HL-60 (cell line): ENCODE measurements around the gene SLC45A2.

Source experiments
- DNase-seq, 2 experiments: peaks; one replicate each; pipeline ENCODE4 v3.0.0-alpha.2; 2010 to 2020; ENCODE audit warnings: low read depth in 1 of 2, low spot score in 1 of 2
- H3K27ac ChIP-seq: fragments of 250-450 bp; sonication (Bioruptor Pico); replicated peaks from 2 replicates; pipeline ENCODE4 v1.5.1; 2020; ENCODE audit warnings: mild to moderate bottlenecking, moderate library complexity
- H3K27me3 ChIP-seq: fragments of 250-450 bp; sonication (Bioruptor Pico); 2 replicates; pipeline ENCODE4 v1.5.1; 2021; ENCODE audit warnings: mild to moderate bottlenecking, moderate library complexity; ENCODE audit not compliant: insufficient read depth, poor library complexity, severe bottlenecking
- H3K4me3 ChIP-seq: replicated peaks from 2 replicates; pipeline ENCODE4 v1.5.1; 2011; ENCODE audit warnings: mild to moderate bottlenecking, control low read depth, low read length; ENCODE audit not compliant: insufficient read depth
- GABPA ChIP-seq: IDR thresholded peaks from 2 replicates; pipeline ENCODE4 v1.6.1; 2012; ENCODE audit warnings: low read depth
- POLR2AphosphoS5 ChIP-seq: IDR thresholded peaks from 2 replicates; pipeline ENCODE4 v1.6.1; 2012; ENCODE audit warnings: low read depth
- SPI1 ChIP-seq: IDR thresholded peaks from 2 replicates; pipeline ENCODE4 v1.6.1; 2012; ENCODE audit warnings: low read depth, mild to moderate bottlenecking, borderline replicate concordance
- TF ChIP-seq, protein P1 (sequence below): IDR thresholded peaks from 2 replicates; pipeline ENCODE4 v1.6.1; 2012; ENCODE audit warnings: low read depth; ENCODE audit not compliant: insufficient replicate concordance
- TF ChIP-seq, protein P2 (sequence below): IDR thresholded peaks from one replicate; pipeline ENCODE4 v1.5.1; 2011; ENCODE audit warnings: low read length, control low read depth, inconsistent platforms; ENCODE audit not compliant: insufficient read depth

SLC45A2 gene

DNA sequence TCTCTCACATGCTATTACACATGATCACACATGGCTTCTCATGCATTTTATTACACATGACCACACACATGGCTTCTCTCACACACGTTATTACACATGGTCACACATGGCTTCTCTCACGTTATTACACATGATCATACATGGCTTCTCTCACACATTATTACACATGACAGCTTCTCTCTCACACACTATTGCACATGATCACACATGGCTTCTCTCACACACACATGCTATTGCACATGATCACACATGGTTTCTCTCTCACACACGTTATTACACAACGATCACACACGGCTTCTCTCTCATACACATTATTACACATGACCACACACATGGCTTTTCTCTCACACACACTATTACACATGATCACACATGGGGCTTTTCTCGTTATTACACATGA is 954 bp upstream of the SLC45A2 start:
- H3K27ac ChIP-seq: no peak overlapping the region
- TF ChIP-seq, protein P1, sequence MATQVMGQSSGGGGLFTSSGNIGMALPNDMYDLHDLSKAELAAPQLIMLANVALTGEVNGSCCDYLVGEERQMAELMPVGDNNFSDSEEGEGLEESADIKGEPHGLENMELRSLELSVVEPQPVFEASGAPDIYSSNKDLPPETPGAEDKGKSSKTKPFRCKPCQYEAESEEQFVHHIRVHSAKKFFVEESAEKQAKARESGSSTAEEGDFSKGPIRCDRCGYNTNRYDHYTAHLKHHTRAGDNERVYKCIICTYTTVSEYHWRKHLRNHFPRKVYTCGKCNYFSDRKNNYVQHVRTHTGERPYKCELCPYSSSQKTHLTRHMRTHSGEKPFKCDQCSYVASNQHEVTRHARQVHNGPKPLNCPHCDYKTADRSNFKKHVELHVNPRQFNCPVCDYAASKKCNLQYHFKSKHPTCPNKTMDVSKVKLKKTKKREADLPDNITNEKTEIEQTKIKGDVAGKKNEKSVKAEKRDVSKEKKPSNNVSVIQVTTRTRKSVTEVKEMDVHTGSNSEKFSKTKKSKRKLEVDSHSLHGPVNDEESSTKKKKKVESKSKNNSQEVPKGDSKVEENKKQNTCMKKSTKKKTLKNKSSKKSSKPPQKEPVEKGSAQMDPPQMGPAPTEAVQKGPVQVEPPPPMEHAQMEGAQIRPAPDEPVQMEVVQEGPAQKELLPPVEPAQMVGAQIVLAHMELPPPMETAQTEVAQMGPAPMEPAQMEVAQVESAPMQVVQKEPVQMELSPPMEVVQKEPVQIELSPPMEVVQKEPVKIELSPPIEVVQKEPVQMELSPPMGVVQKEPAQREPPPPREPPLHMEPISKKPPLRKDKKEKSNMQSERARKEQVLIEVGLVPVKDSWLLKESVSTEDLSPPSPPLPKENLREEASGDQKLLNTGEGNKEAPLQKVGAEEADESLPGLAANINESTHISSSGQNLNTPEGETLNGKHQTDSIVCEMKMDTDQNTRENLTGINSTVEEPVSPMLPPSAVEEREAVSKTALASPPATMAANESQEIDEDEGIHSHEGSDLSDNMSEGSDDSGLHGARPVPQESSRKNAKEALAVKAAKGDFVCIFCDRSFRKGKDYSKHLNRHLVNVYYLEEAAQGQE: no peak
- TF ChIP-seq GABPA: no peak
- TF ChIP-seq POLR2AphosphoS5: no peak
- no peak for TF ChIP-seq SPI1
- TF ChIP-seq, protein P2, sequence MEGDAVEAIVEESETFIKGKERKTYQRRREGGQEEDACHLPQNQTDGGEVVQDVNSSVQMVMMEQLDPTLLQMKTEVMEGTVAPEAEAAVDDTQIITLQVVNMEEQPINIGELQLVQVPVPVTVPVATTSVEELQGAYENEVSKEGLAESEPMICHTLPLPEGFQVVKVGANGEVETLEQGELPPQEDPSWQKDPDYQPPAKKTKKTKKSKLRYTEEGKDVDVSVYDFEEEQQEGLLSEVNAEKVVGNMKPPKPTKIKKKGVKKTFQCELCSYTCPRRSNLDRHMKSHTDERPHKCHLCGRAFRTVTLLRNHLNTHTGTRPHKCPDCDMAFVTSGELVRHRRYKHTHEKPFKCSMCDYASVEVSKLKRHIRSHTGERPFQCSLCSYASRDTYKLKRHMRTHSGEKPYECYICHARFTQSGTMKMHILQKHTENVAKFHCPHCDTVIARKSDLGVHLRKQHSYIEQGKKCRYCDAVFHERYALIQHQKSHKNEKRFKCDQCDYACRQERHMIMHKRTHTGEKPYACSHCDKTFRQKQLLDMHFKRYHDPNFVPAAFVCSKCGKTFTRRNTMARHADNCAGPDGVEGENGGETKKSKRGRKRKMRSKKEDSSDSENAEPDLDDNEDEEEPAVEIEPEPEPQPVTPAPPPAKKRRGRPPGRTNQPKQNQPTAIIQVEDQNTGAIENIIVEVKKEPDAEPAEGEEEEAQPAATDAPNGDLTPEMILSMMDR: no peak
- H3K27me3 ChIP-seq: no peaks in the 10 kb centered on the region
- DNase-seq: no peak
- H3K4me3 ChIP-seq: no peak overlapping the region

DNA sequence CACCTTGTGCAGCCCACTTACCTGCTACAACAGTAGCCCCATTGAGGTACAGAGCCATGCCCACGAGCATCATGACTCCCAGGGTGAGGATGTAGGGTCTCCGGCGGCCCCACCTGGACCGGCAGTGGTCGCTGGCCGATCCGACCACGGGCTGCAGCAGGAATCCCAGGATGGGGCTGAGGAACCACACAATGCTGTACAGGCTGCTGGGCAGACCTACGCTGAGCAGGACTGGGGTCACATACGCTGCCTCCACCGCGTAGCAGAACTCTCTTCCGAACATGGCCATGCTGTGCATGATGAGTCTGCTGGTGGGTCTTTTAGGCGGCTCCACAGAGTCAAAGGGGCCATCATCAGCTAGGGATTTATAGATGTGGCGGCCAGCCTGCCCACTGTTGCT is 315 bp downstream of the SLC45A2 start:
- Histone ChIP-seq H3K27ac (no peak overlapping the region), H3K4me3 (no peak overlapping the region), H3K27me3 (no peaks in the 10 kb centered on the region)
- no peak for DNase-seq
- TF ChIP-seq GABPA (no peak), SPI1 (no peak), POLR2AphosphoS5 (no peak)
- TF ChIP-seq, protein P1: no peak
- TF ChIP-seq, protein P2: no peak

DNA sequence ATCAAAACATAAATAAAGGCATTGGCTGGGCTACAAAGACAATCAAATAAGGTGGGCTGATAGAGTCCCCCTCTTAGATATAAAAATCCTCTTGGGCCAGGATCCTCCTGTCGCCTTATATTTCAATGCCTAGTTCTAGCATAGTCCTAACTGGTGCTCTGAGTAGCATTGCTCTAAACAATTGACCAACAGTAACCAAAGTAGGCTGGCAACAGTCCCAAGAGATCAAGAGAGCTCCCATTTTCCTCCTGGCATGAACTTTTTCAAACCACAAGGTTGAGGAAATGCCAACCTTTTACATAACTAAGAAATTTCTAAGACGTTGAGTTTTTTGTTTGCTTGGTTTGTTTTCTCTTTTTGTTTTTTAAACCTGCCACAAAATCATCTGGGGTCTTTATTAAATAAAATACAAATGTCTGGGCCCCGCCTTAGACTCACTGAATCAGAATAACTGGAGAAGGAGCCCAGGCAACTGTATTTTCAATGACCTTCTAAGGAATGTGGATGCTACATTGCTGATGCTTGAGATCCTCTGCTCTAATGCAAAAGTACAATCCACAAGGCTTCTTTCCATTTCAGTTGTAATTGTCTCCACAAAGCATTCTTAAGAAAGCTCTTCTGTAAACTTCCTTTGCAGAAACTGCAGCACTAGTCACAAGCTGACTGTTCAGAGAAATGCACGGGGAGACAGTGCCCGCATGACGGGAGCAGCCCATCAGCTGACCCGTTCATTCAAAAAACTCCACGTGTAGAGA is 2.9 kb downstream of the SLC45A2 start:
- Histone ChIP-seq H3K27me3 (no peaks in the 10 kb centered on the region), H3K27ac (no peak overlapping the region), H3K4me3 (no peak overlapping the region)
- TF ChIP-seq, protein P1: no peak
- TF ChIP-seq SPI1: no peak
- TF ChIP-seq POLR2AphosphoS5: no peak
- no peak for DNase-seq
